K562 (cell line): Measurements from ENCODE around the gene EFHB. TPM values are rescaled to one million over a fixed set of nuclear protein-coding genes. Genes with fewer than 3 reads are reported as not detected.

Source experiments
- BCLAF1 ChIP-seq, 2 experiments: fragments of 450-650 bp in 1 of 2; IDR thresholded peaks; 2 replicates each; pipeline ENCODE4 v1.6.1; 2011 to 2017; ENCODE audit warnings: low read depth in 2 of 2, antibody characterized with exemption in 1 of 2, borderline replicate concordance in 1 of 2, low read length in 1 of 2, mild to moderate bottlenecking in 1 of 2, mixed read lengths in 1 of 2; ENCODE audit not compliant: control insufficient read depth in 1 of 2
- CXXC5 ChIP-seq: fragments of 250-450 bp; sonication (Bioruptor Pico); IDR thresholded peaks from 2 replicates; pipeline ENCODE4 v1.8.0; 2022; ENCODE audit warnings: inconsistent platforms, mild to moderate bottlenecking, moderate library complexity
- FOS ChIP-seq: IDR thresholded peaks from 3 replicates; pipeline ENCODE4 v1.6.1; 2011; ENCODE audit not compliant: insufficient read length; ENCODE audit errors: extremely low read depth
- GATA2 ChIP-seq: sonication (generic); formaldehyde crosslinking; IDR thresholded peaks from 2 replicates; pipeline ENCODE4 v1.4.0; 2020; ENCODE audit warnings: mild to moderate bottlenecking, missing genetic modification reagents
- NCOA4 ChIP-seq: fragments of 450-650 bp; IDR thresholded peaks from 2 replicates; pipeline ENCODE4 v1.6.1; 2018; ENCODE audit warnings: mild to moderate bottlenecking; ENCODE audit not compliant: partially characterized antibody
- NFIX ChIP-seq: fragments of 250-450 bp; sonication (Bioruptor Pico); IDR thresholded peaks from 2 replicates; pipeline ENCODE4 v1.4.0; 2020; ENCODE audit warnings: low read depth, mild to moderate bottlenecking, moderate library complexity
- NR4A1 ChIP-seq, 2 experiments: fragments of 250-450 bp in 1 of 2; fragments of 450-650 bp in 1 of 2; sonication (Bioruptor Pico) in 1 of 2; IDR thresholded peaks; 2 replicates each; pipeline versions ENCODE4 v1.4.0 to v1.6.1; 2016 to 2020; ENCODE audit warnings: mild to moderate bottlenecking in 2 of 2, missing compliant biosample characterization in 1 of 2, missing genetic modification characterization in 1 of 2, moderate library complexity in 1 of 2
- PBX2 ChIP-seq, 2 experiments: IDR thresholded peaks in 1 of 2; conservative IDR thresholded peaks in 1 of 2; 2 replicates each; pipeline ENCODE4 v1.6.1; 2016; ENCODE audit warnings: low read depth in 2 of 2, mild to moderate bottlenecking in 1 of 2, missing compliant biosample characterization in 1 of 2, missing genetic modification characterization in 1 of 2, moderate library complexity in 1 of 2
- TAL1 ChIP-seq: fragments of 450-650 bp; IDR thresholded peaks from 2 replicates; pipeline ENCODE4 v1.6.1; 2016; ENCODE audit warnings: mild to moderate bottlenecking
- TCF15 ChIP-seq: fragments of 250-450 bp; sonication (Bioruptor Pico); IDR thresholded peaks from 2 replicates; pipeline ENCODE4 v1.8.0; 2022; ENCODE audit warnings: moderate library complexity, mild to moderate bottlenecking, inconsistent platforms
- THRB ChIP-seq: fragments of 450-650 bp; formaldehyde crosslinking; conservative IDR thresholded peaks from 2 replicates; pipeline ENCODE4 v1.4.0; 2022; ENCODE audit warnings: mild to moderate bottlenecking, missing genetic modification characterization
- USF1 ChIP-seq: sonication (generic); formaldehyde crosslinking; IDR thresholded peaks from 2 replicates; pipeline ENCODE4 v1.9.0; 2022; ENCODE audit warnings: mild to moderate bottlenecking, missing genetic modification reagents
- ZBTB2 ChIP-seq: fragments of 450-650 bp; IDR thresholded peaks from 2 replicates; pipeline ENCODE4 v1.6.1; 2016; ENCODE audit warnings: antibody characterized with exemption
- ZNF717 ChIP-seq: fragments of 250-450 bp; sonication (Bioruptor Pico); IDR thresholded peaks from 2 replicates; pipeline ENCODE4 v1.5.0; 2021
- polyA plus RNA-seq, 8 experiments: library from polyadenylated mRNA; depleted of rRNA in 4 of 8; stranded (reverse) in 5 of 8; unstranded in 3 of 8; fragments of >200 nt; fragmentation: Nextera tagmentation in 2 of 8; fragmentation: Illumina TruSeq in 1 of 8; extraction: Ambion mirVana in 2 of 8; extraction: Trizol in 1 of 8; gene quantifications; 2 replicates each; pipeline versions ENCODE4 v1.2.1 to v1.2.3, GENCODE V29; 2011 to 2014; ENCODE audit warnings: inconsistent platforms in 1 of 8, missing spikeins in 1 of 8
- total RNA-seq, 7 experiments: library from RNA; depleted of rRNA in 6 of 7; stranded (reverse); fragments of >200 nt in 6 of 7; fragmentation: Illumina TruSeq in 2 of 7; extraction: Trizol in 2 of 7; gene quantifications; 2 replicates each; pipeline versions ENCODE4 v1.2.1 to v1.2.3, GENCODE V29; 2011 to 2021; ENCODE audit warnings: low replicate concordance in 1 of 7

The EFHB gene
- total and polyA plus RNA-seq, 9 of the 15 experiments (the other 6 are each of a cell fraction or from before 2014, with no cell fraction given): 1.5 to 4.0 (median 1.8) TPM

GRCh38 chr3:19937459-19938294 is 3.7 kb upstream of the EFHB start (continued):
- TF ChIP-seq BCLAF1 (IDR thresholded peaks at IDR 0.05; ENCODE audit: borderline replicate concordance in 1 of 2, control insufficient read depth in 1 of 2, low read depth in 2 of 2, low read length in 1 of 2) (peak in 1 of 2 experiments; percentile 78; a peak in 1 of 4 replicates), ZNF717 (CRISPR knock-in tag) (no peak), FOS (peak; percentile 23), TAL1 (peak; percentile 49), NFIX (CRISPR knock-in tag) (no peak), NR4A1 (CRISPR knock-in tag; IDR thresholded peaks at IDR 0.05) (no peak), NR4A1 (tag; IDR thresholded peaks at IDR 0.05) (0 out of 2 replicates have a peak, but pooled peaks have one; percentile 38), GATA2 (CRISPR knock-in tag) (peak; percentile 48; the same call in 1 of the 2 replicates), ZBTB2 (peak; percentile 66; the same call in 1 of the 2 replicates), TCF15 (CRISPR knock-in tag) (no peak), CXXC5 (CRISPR knock-in tag) (peak; percentile 39; the same call in 1 of the 2 replicates), PBX2 (CRISPR knock-in tag; IDR thresholded peaks at IDR 0.05; ENCODE audit: low read depth) (no peak), PBX2 (tag; conservative IDR thresholded peaks at IDR 0.05; ENCODE audit: low read depth) (peak; percentile 74), NCOA4 (no peak), USF1 (CRISPR knock-in tag) (peak; percentile 69), THRB (peak; percentile 78; the same call in 1 of the 2 replicates)
